WERI-Rb-1 (cell line): Measurements from ENCODE around the gene SNX10.
"Not testable (repeated sequence)": the region's sequence is repeated elsewhere in the genome, so short reads cannot be mapped to it uniquely, and the experiment has no call there.

Source experiments
- DNase-seq: peaks from one replicate; pipeline ENCODE4 v3.0.0-alpha.2; 2020
- H3K27ac ChIP-seq: fragments of 250-450 bp; sonication (Bioruptor Pico); 2 replicates; pipeline ENCODE4 v1.5.1; 2020; ENCODE audit warnings: mild to moderate bottlenecking, moderate library complexity
- H3K27me3 ChIP-seq: fragments of 250-450 bp; sonication (Bioruptor Pico); 2 replicates; pipeline ENCODE4 v1.5.1; 2021; ENCODE audit warnings: mild to moderate bottlenecking, low read depth, moderate library complexity; ENCODE audit not compliant: insufficient read depth, severe bottlenecking
- H3K36me3 ChIP-seq: fragments of 250-450 bp; sonication (Bioruptor Pico); 2 replicates; pipeline ENCODE4 v1.5.1; 2020; ENCODE audit warnings: mild to moderate bottlenecking, moderate library complexity
- H3K4me3 ChIP-seq: 2 replicates; pipeline ENCODE4 v1.5.1; 2011; ENCODE audit warnings: low read depth, mild to moderate bottlenecking, control low read depth, low read length
- H3K9me3 ChIP-seq: fragments of 250-450 bp; sonication (Bioruptor Pico); 2 replicates; pipeline ENCODE4 v1.5.1; 2021; ENCODE audit warnings: mild to moderate bottlenecking, moderate library complexity; ENCODE audit not compliant: severe bottlenecking
- TF ChIP-seq, protein P1 (sequence below): IDR thresholded peaks from 2 replicates; pipeline ENCODE4 v1.5.1; 2011; ENCODE audit warnings: low read depth, mild to moderate bottlenecking, control low read depth, inconsistent platforms, low read length

Gene SNX10

DNA sequence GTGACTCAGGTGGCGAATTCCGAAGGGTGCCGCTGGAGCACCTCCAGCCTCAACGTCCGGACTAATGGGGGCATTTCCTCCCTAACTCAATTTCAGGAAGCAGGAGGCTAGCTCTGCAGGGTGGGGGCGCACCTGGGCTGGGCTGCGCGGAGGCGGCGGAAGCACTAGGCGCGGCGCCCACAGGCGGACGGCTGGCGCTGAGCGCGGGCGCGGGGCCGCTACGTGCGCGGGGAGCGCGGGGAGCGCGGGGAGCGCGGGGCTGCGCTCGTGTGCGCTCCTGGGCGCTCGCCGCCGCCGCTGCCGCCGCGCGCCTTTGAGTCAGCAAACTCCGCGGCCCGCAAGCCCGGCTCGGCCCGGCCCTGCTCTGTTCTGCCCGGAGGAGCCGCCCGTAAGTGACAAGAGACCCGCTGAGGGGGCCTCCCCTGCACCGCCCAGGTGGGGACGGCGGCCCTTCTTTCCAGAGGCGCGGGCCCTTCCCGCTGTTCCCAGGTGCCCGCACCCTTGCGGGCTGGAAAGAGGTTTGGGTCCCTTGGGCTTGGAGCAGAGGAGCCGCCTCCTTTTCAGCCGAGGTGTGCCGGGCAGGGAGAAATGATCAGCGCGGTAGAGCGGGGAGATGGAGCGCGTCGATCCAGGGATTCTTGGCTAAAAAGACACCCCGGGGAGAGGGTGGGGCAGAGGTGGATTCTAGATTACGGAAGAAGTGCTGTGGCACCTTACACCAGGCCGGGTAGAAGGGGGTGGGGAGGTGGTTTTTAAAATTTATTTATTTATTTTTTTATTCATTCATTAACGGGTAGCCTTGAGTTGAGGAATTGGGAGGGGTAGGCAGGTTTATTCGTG lies at the start of gene SNX10:
SNX10 (plus strand) TSS at position 164 of the 840 bp plus-strand sequence. CDS start 54,581 bp downstream, outside the sequence.
- H3K4me3 ChIP-seq = peak within 1 kb of the TSS; percentile 68
- TF ChIP-seq, protein P1, sequence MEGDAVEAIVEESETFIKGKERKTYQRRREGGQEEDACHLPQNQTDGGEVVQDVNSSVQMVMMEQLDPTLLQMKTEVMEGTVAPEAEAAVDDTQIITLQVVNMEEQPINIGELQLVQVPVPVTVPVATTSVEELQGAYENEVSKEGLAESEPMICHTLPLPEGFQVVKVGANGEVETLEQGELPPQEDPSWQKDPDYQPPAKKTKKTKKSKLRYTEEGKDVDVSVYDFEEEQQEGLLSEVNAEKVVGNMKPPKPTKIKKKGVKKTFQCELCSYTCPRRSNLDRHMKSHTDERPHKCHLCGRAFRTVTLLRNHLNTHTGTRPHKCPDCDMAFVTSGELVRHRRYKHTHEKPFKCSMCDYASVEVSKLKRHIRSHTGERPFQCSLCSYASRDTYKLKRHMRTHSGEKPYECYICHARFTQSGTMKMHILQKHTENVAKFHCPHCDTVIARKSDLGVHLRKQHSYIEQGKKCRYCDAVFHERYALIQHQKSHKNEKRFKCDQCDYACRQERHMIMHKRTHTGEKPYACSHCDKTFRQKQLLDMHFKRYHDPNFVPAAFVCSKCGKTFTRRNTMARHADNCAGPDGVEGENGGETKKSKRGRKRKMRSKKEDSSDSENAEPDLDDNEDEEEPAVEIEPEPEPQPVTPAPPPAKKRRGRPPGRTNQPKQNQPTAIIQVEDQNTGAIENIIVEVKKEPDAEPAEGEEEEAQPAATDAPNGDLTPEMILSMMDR = peak; percentile 70
- no peaks in the 10 kb centered on the region for H3K9me3 ChIP-seq
- peak; percentile 83 for DNase-seq
- peaks cover 3% of the 10 kb centered on the region; the same call in 1 of the 2 replicates for H3K36me3 ChIP-seq
- no peaks in the 10 kb centered on the region for H3K27me3 ChIP-seq
- peak within 1 kb of the TSS; percentile 76 for H3K27ac ChIP-seq

DNA sequence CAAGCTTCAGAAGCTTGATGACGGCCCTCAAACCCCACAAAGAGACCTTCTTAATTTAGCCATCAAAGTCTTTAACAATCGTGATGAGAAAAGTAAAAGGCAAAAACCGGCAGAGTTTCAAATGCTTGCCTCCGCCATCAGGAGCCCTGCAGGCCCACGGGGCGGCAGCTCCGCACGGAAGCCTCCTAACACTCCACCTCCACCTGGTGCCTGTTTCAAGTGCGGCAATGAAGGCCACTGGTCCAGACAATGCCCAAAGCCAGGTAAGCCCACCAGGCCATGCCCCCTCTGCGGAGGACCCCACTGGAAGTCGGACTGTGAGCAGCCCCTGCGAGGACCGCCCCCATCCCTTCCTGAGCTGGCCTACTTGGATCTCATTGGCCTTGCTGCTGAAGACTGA lies 46.5 kb upstream of the SNX10 start:
- DNase-seq = no peak
- Histone ChIP-seq H3K9me3 (no peaks in the 10 kb centered on the region), H3K27me3 (no peaks in the 10 kb centered on the region), H3K27ac (no peak overlapping the region), H3K4me3 (no peak overlapping the region), H3K36me3 (no peaks in the 10 kb centered on the region)
- TF ChIP-seq, protein P1 = no peak

GRCh38 chr7:26250239-26250638 lies 41.4 kb upstream of the SNX10 start:
- no peaks in the 10 kb centered on the region for H3K27me3 ChIP-seq
- no peaks in the 10 kb centered on the region for H3K36me3 ChIP-seq
- no peaks in the 10 kb centered on the region for H3K9me3 ChIP-seq
- no peak overlapping the region for H3K4me3 ChIP-seq
- H3K27ac ChIP-seq = no peak overlapping the region
- no peak for DNase-seq
- TF ChIP-seq, protein P1 = no peak

DNA sequence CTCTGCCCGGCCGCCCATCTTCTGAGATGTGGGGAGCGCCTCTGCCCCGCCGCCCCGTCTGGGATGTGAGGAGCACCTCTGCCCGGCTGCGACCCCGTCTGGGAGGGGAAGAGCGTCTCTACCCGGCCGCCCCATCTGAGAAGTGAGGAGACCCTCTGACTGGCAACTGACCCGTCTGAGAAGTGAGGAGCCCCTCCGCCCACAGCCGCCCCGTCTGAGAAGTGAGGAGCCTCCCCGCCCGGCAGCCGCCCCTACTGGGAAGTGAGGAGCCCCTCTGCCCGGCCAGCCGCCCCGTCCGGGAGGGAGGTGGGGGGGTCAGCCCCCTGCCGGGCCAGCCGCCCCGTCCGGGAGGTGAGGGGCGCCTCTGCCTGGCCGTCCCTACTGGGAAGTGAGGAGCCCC lies 29.8 kb upstream of the SNX10 start:
- H3K4me3 ChIP-seq, DNase-seq, H3K27me3 ChIP-seq, H3K27ac ChIP-seq, H3K36me3 ChIP-seq: not testable (repeated sequence)
- peaks cover 13% of the 10 kb centered on the region for H3K9me3 ChIP-seq

GRCh38 chr7:26265065-26265464 lies 26.6 kb upstream of the SNX10 start:
- Histone ChIP-seq H3K4me3 (no peak overlapping the region), H3K36me3 (no peaks in the 10 kb centered on the region), H3K27me3 (no peaks in the 10 kb centered on the region), H3K27ac (no peak overlapping the region), H3K9me3 (peaks cover 13% of the 10 kb centered on the region)
- TF ChIP-seq, protein P1 = no peak
- DNase-seq = no peak

GRCh38 chr7:26265499-26266075 lies 26.1 kb upstream of the SNX10 start:
- Histone ChIP-seq H3K36me3 (no peaks in the 10 kb centered on the region), H3K27ac (no peak overlapping the region), H3K4me3 (no peak overlapping the region), H3K9me3 (peaks cover 13% of the 10 kb centered on the region), H3K27me3 (no peaks in the 10 kb centered on the region)
- DNase-seq = no peak
- TF ChIP-seq, protein P1 = no peak
